WERI-Rb-1 (cell line): ENCODE measurements around the gene C9.
"Not testable (repeated sequence)": the region's sequence is repeated elsewhere in the genome, so short reads cannot be mapped to it uniquely, and the experiment has no call there.

Source experiments
- DNase-seq: peaks from one replicate; pipeline ENCODE4 v3.0.0-alpha.2; 2020
- H3K27ac ChIP-seq: fragments of 250-450 bp; sonication (Bioruptor Pico); 2 replicates; pipeline ENCODE4 v1.5.1; 2020; ENCODE audit warnings: mild to moderate bottlenecking, moderate library complexity
- H3K27me3 ChIP-seq: fragments of 250-450 bp; sonication (Bioruptor Pico); 2 replicates; pipeline ENCODE4 v1.5.1; 2021; ENCODE audit warnings: mild to moderate bottlenecking, low read depth, moderate library complexity; ENCODE audit not compliant: insufficient read depth, severe bottlenecking
- H3K36me3 ChIP-seq: fragments of 250-450 bp; sonication (Bioruptor Pico); 2 replicates; pipeline ENCODE4 v1.5.1; 2020; ENCODE audit warnings: mild to moderate bottlenecking, moderate library complexity
- H3K4me3 ChIP-seq: 2 replicates; pipeline ENCODE4 v1.5.1; 2011; ENCODE audit warnings: low read depth, mild to moderate bottlenecking, control low read depth, low read length
- H3K9me3 ChIP-seq: fragments of 250-450 bp; sonication (Bioruptor Pico); 2 replicates; pipeline ENCODE4 v1.5.1; 2021; ENCODE audit warnings: mild to moderate bottlenecking, moderate library complexity; ENCODE audit not compliant: severe bottlenecking
- TF ChIP-seq, protein P1 (sequence below): IDR thresholded peaks from 2 replicates; pipeline ENCODE4 v1.5.1; 2011; ENCODE audit warnings: low read depth, mild to moderate bottlenecking, control low read depth, inconsistent platforms, low read length

C9 gene

GRCh38 chr5:39405083-39405843 lies 41.0 kb upstream of the C9 start:
- Histone ChIP-seq H3K27ac (no peak overlapping the region), H3K36me3 (no peaks in the 10 kb centered on the region), H3K9me3 (no peaks in the 10 kb centered on the region), H3K27me3 (no peaks in the 10 kb centered on the region), H3K4me3 (no peak overlapping the region)
- TF ChIP-seq, protein P1, sequence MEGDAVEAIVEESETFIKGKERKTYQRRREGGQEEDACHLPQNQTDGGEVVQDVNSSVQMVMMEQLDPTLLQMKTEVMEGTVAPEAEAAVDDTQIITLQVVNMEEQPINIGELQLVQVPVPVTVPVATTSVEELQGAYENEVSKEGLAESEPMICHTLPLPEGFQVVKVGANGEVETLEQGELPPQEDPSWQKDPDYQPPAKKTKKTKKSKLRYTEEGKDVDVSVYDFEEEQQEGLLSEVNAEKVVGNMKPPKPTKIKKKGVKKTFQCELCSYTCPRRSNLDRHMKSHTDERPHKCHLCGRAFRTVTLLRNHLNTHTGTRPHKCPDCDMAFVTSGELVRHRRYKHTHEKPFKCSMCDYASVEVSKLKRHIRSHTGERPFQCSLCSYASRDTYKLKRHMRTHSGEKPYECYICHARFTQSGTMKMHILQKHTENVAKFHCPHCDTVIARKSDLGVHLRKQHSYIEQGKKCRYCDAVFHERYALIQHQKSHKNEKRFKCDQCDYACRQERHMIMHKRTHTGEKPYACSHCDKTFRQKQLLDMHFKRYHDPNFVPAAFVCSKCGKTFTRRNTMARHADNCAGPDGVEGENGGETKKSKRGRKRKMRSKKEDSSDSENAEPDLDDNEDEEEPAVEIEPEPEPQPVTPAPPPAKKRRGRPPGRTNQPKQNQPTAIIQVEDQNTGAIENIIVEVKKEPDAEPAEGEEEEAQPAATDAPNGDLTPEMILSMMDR = no peak
- no peak for DNase-seq

DNA sequence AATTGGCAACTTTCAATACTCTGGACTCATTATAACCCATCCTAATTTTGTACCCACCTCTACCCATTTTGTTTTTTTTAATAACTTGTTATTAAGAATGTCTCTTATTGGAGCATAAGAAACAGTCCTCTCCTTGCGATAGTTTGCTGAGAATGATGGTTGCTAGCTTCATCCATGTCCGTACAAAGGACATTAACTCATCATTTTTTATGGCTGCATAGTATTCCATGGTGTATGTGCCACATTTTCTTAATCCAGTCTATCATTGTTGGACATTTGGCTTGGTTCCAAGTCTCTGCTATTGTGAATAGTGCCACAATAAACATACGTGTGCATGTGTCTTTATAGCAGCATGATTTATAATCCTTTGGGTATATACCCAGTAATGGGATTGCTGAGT lies 39.5 kb upstream of the C9 start:
- not testable (repeated sequence) for H3K36me3 ChIP-seq, DNase-seq, H3K9me3 ChIP-seq, H3K27me3 ChIP-seq, H3K4me3 ChIP-seq, H3K27ac ChIP-seq

DNA sequence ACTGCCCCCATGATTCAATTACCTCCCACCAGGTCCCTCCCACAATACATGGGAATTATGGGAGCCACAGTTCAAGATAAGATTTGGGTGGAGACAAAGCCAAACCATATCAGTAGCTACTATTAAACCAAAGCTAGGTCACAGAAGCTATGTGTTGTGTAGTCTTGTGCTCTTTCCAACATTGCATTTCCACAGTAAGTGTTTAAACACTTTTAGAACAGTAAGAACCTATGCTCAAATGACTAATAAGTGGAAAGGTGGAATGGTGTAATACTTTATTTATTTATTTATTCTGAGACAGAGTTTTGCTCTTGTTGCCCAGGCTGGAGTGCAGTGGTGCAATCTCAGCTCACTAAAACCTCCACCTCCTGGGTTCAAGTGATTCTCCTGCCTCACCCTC lies 37.8 kb upstream of the C9 start:
- not testable (repeated sequence) for H3K4me3 ChIP-seq, H3K27ac ChIP-seq, H3K27me3 ChIP-seq, DNase-seq, H3K9me3 ChIP-seq, H3K36me3 ChIP-seq

DNA sequence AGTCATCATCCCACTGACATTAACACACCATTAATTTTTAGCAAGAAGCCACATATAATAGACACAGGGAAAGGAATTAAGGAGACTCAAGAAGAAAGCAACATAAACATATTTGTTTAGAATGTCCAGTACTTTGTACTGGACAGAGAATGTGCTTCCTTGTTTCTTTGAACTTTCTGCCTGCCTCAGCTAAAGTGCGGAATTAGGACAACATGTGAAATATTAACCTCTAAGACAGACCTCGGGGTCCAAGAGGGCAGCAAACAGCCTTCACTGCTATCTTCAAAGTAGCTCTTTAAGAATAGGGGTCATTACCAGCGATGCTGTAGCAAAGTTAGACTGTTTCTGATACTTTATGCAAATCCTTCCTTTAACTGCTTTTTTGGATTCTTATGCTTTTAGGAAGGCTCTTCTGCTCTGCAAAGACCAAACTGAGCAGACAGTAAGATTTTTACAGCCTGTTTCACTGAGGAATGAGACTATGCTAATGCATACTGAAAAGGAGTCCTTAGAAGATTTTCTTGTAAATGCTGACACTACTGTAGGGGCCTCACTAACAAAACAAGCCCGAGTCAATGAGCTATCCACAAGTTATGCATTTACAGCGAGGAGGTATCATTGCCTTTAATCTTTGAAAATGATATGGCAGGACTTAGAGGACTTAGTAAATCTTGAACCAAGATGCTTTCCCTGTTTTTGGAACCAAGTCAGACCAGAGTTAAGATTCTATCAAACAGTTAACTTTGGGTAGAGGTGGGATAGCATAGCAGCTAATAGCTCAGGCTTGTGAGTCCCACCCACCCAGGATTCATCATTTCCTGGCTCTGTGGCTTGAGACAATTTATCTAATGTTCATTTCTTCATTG lies 36.7 kb upstream of the C9 start:
- Histone ChIP-seq H3K9me3 (no peaks in the 10 kb centered on the region), H3K4me3 (no peak overlapping the region), H3K27ac (no peak overlapping the region), H3K36me3 (no peaks in the 10 kb centered on the region), H3K27me3 (no peaks in the 10 kb centered on the region)
- no peak for DNase-seq
- TF ChIP-seq, protein P1 = no peak

DNA sequence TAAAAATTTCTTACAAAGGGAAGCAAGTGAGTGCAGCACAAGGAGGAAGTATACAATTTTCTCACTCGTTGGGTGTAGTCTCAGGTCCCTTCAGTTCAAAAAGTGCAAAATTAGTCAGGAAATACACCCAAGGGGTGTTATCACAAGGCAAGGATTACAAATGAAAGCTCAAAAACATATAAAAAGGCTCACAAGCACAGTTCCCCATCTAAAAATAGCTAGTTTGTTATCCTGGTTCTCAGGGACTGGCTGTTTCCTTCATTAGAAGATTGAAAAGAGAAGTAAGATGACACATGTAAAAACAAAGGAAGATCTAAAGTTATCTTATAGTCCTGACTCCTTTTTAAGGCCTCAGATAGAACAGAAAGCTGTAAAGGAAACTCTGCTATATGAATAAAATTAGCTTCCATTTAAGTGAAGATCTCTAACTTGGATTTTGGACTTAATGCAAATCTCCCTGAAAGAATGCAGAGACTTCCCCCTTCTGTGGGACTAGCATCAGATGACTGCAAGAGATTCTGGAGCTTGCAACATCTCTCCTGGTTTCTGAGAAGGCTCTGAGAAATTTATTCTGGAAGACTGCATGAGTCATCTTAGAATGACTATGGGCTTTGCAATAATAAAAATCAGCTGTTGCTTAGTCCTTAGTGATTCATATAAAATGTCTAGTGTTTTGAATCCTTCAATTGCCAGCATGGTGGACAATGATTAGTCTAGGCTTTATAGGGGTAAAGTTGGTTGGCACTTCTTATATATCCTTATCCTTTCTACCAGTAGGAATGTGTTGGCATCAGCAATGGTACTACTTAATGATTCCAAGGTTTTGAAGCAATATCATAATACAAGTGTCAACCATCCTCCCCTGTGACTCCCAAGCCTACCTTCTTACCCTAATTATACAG lies 35.1 kb upstream of the C9 start:
- Histone ChIP-seq H3K36me3 (no peaks in the 10 kb centered on the region), H3K9me3 (no peaks in the 10 kb centered on the region), H3K4me3 (no peak overlapping the region), H3K27ac (no peak overlapping the region), H3K27me3 (no peaks in the 10 kb centered on the region)
- TF ChIP-seq, protein P1 = no peak
- no peak for DNase-seq

- H3K27me3 ChIP-seq = no peaks in the 10 kb centered on the region
- DNase-seq = no peak
- no peaks in the 10 kb centered on the region for H3K36me3 ChIP-seq
- H3K4me3 ChIP-seq = no peak overlapping the region
- no peak overlapping the region for H3K27ac ChIP-seq
- no peaks in the 10 kb centered on the region for H3K9me3 ChIP-seq
- TF ChIP-seq, protein P1 = no peak
Measured at GRCh38 chr5:39396843-39397242, 32.5 kb upstream of the C9 start.
